SU-DHL-6 (cell line): Measurements from ENCODE around the gene CBFA2T3.

Source experiments
- H2AFZ ChIP-seq: fragments of 200-600 bp; sonication (generic); 2 replicates; pipeline ENCODE4 v1.6.1; 2014; ENCODE audit warnings: low read depth, mild to moderate bottlenecking, moderate library complexity, mixed read lengths, antibody characterized with exemption, low read length; ENCODE audit not compliant: severe bottlenecking
- H3F3A ChIP-seq: fragments of 200-600 bp; shearing (Covaris generic); 2 replicates; pipeline ENCODE4 v1.6.0; 2016; ENCODE audit warnings: antibody characterized with exemption, mild to moderate bottlenecking; ENCODE audit not compliant: insufficient read depth
- H3K27ac ChIP-seq: fragments of 200-600 bp; sonication (generic); 2 replicates; pipeline ENCODE4 v1.5.1; 2016; ENCODE audit warnings: low read depth, mild to moderate bottlenecking, low read length, moderate library complexity, mixed read lengths
- H3K27me3 ChIP-seq: fragments of 200-600 bp; sonication (generic), shearing (Covaris generic); 2 replicates; pipeline ENCODE4 v1.6.0; 2014; ENCODE audit warnings: mild to moderate bottlenecking, low read length
- H3K36me3 ChIP-seq: fragments of 200-600 bp; sonication (generic); 2 replicates; pipeline ENCODE4 v1.6.1; 2014; ENCODE audit warnings: mild to moderate bottlenecking, low read length, mixed read lengths
- H3K4me2 ChIP-seq: fragments of 300-600, 200-600 bp; shearing (Covaris generic), sonication (generic); 2 replicates; pipeline ENCODE4 v1.6.0; 2014; ENCODE audit warnings: low read length, low read depth, mild to moderate bottlenecking; ENCODE audit not compliant: poor library complexity, severe bottlenecking
- H3K4me3 ChIP-seq: fragments of 200-600 bp; sonication (generic); 2 replicates; pipeline ENCODE4 v1.5.1; 2014; ENCODE audit warnings: antibody characterized with exemption, low read length, mild to moderate bottlenecking, mixed read lengths; ENCODE audit not compliant: insufficient read depth, poor library complexity, severe bottlenecking
- H3K79me2 ChIP-seq: fragments of 200-600 bp; sonication (generic); 2 replicates; pipeline ENCODE4 v1.6.1; 2014; ENCODE audit warnings: mild to moderate bottlenecking, low read length, moderate library complexity; ENCODE audit not compliant: insufficient read depth
- H3K9ac ChIP-seq: fragments of 200-600 bp; sonication (generic); 2 replicates; pipeline ENCODE4 v1.7.0; 2014; ENCODE audit warnings: mild to moderate bottlenecking, low read length
- H3K9me2 ChIP-seq: fragments of 200-600 bp; sonication (generic); replicated peaks from 2 replicates; pipeline ENCODE4 v1.6.1; 2014; ENCODE audit warnings: low read length; ENCODE audit not compliant: insufficient read depth
- H3K9me3 ChIP-seq: fragments of 200-600 bp; sonication (generic); 2 replicates; pipeline ENCODE4 v1.6.1; 2014; ENCODE audit warnings: low read length, mixed read lengths; ENCODE audit not compliant: insufficient read depth
- H4K20me1 ChIP-seq: fragments of 200-600 bp; sonication (generic); 2 replicates; pipeline ENCODE4 v1.6.1; 2014; ENCODE audit warnings: low read depth, mild to moderate bottlenecking, antibody characterized with exemption, low read length, moderate library complexity, mixed read lengths
- EZH2phosphoT487 ChIP-seq: fragments of 200-600 bp; sonication (generic), shearing (Covaris generic); conservative IDR thresholded peaks from 2 replicates; pipeline ENCODE4 v1.6.1; 2018; ENCODE audit warnings: mild to moderate bottlenecking, antibody characterized with exemption, low read length, moderate library complexity, mixed read lengths
- TF ChIP-seq, protein P1 (sequence below): fragments of 200-600 bp; sonication (generic); IDR thresholded peaks from one replicate; pipeline ENCODE4 v1.5.1; 2017; ENCODE audit warnings: antibody characterized with exemption, mild to moderate bottlenecking, low read length, moderate library complexity; ENCODE audit not compliant: insufficient read depth, poor library complexity, severe bottlenecking

The CBFA2T3 gene

DNA sequence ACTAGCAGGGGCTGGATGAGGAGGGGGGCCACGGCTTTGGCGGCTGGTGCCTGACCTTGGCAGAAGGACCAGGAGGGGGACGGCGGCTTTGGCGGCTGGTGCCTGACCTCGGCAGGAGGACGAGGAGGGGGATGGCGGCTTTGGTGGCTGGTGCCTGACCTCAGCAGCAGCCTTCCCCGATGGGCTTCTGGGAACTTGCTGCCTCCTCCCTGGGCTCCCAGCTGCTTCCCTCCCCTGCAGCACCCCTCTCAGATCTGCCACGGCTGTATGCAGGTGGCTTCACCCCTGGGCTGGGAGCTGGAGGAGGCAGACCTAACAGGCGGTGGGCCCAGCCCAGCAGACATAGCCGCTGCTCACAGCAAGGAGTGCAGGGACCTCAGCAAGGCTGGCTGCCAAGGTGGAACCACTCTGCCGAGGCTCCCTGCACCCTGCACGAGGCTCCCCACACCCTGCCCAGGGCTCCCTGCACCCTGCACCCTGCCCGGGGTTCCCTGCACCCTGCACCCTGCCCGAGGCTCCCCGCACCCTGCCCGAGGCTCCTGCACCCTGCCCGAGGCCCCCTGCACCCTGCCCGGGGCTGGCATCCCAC lies 38.4 kb upstream of the CBFA2T3 start:
- TF ChIP-seq EZH2phosphoT487, result no peak
- TF ChIP-seq, protein P1, sequence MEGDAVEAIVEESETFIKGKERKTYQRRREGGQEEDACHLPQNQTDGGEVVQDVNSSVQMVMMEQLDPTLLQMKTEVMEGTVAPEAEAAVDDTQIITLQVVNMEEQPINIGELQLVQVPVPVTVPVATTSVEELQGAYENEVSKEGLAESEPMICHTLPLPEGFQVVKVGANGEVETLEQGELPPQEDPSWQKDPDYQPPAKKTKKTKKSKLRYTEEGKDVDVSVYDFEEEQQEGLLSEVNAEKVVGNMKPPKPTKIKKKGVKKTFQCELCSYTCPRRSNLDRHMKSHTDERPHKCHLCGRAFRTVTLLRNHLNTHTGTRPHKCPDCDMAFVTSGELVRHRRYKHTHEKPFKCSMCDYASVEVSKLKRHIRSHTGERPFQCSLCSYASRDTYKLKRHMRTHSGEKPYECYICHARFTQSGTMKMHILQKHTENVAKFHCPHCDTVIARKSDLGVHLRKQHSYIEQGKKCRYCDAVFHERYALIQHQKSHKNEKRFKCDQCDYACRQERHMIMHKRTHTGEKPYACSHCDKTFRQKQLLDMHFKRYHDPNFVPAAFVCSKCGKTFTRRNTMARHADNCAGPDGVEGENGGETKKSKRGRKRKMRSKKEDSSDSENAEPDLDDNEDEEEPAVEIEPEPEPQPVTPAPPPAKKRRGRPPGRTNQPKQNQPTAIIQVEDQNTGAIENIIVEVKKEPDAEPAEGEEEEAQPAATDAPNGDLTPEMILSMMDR, result no peak
- Histone ChIP-seq H3K9ac (no peak overlapping the region), H3K4me3 (no peak overlapping the region), H3F3A (no peaks in the 10 kb centered on the region), H3K27me3 (no peaks in the 10 kb centered on the region), H2AFZ (no peak overlapping the region), H3K9me3 (no peaks in the 10 kb centered on the region), H4K20me1 (no peaks in the 10 kb centered on the region), H3K27ac (no peak overlapping the region), H3K36me3 (no peaks in the 10 kb centered on the region), H3K4me2 (no peak overlapping the region), H3K9me2 (no peaks in the 10 kb centered on the region), H3K79me2 (no peaks in the 10 kb centered on the region)

DNA sequence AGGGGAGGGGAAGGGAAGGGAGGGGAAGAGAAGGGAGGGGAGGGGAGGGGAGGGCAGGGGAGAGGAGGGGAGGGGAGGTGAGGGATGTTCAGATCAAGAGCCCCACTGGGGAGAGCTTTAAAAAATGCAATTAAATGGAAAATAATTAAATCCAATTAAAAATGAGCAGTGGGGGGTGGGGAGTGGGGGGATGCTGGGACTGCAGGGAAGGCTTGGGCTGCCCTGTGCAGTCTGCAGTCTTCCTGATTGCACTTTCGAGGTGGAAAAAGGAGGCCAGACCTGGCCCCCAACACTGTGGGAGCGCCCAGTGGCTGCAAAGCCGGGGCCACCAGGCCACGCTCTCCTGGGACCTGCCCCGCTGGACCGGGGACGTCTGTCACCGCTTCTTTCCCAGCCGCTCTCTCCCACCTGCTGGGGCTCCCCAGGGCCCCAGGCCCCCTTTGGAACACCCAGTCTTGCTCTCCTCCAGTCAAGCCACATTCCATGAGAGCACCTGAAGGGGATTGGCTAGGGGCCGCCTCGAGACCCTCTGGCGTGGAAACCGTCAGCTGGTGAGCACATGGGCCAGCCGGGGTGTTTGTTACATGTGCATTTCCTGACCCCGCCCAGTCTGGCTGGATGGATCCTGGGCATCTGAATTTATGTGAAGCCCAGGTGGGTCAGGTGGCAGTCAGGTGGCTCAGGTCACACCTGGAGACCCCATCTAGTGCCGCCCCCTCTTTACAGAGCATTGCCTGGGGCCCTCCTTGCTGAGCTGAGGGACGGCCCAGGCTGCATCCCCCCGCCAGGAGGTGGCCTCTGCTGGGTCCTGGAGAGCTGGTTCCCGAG lies 37.6 kb upstream of the CBFA2T3 start:
- Histone ChIP-seq H3K4me3 (no peak overlapping the region), H3K9me2 (no peaks in the 10 kb centered on the region), H3K27ac (no peak overlapping the region), H3K9ac (no peak overlapping the region), H2AFZ (no peak overlapping the region), H4K20me1 (no peaks in the 10 kb centered on the region), H3K79me2 (no peaks in the 10 kb centered on the region), H3K36me3 (no peaks in the 10 kb centered on the region), H3K4me2 (no peak overlapping the region), H3F3A (no peaks in the 10 kb centered on the region), H3K27me3 (no peaks in the 10 kb centered on the region), H3K9me3 (no peaks in the 10 kb centered on the region)
- TF ChIP-seq, protein P1, result no peak
- no peak for TF ChIP-seq EZH2phosphoT487

DNA sequence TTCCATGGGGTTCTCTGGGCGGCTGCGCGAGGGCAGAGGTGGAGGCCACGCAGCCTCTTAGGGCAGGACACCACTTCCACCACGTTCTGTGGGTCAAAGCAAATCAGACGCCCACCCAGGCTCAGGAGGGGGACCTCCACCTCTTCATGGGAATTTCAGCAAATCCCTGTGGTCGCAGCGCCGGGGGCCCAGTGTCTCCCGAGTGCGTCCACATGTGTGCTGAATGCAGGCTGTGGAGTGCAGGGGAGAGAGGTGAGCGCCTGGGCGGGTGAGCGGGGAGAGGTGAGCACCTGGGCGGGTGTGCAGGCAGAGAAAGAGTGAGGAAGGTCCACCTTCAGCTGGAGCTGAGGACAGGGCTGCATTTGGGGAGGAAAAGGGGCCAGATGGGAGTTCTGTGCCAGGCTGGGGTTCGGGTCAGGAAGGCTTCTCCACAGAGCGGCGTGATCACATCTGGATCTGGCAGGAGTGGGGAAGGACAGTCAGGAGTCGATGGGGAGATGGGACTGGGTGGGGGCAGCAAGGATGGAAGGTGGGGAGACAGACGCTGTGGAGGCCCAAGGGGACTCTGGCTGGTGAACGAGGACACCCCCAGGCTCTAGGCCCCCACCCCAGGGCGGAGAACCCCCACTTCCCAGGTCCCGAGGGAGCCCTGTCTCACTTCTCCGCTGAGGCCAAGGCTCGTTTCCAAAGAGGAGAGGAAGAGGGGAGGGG lies 36.8 kb upstream of the CBFA2T3 start:
- Histone ChIP-seq H3K36me3 (no peaks in the 10 kb centered on the region), H2AFZ (no peak overlapping the region), H3K9me3 (no peaks in the 10 kb centered on the region), H3K4me2 (no peak overlapping the region), H3K9me2 (no peaks in the 10 kb centered on the region), H4K20me1 (no peaks in the 10 kb centered on the region), H3K79me2 (no peaks in the 10 kb centered on the region), H3F3A (no peaks in the 10 kb centered on the region), H3K4me3 (no peak overlapping the region), H3K27ac (no peak overlapping the region), H3K27me3 (no peaks in the 10 kb centered on the region), H3K9ac (no peak overlapping the region)
- TF ChIP-seq, protein P1, result no peak
- no peak for TF ChIP-seq EZH2phosphoT487
